PC-3 (cell line): ENCODE results near the gene BPIFB1. TPM values are rescaled to one million over a fixed set of nuclear protein-coding genes. Genes with fewer than 3 reads are reported as not detected.

Experiments used
- ATAC-seq: fragments of 200-7000 bp; cut with Tn5 transposase; 2 replicates; pipeline ENCODE4 v1.9.1; 2020; ENCODE audit warnings: mild to moderate bottlenecking, moderate library complexity
- BruUV-seq: library from RNA; stranded (reverse); fragments of 400-500 nt; replicated peaks from 2 replicates; lab custom pipeline; 2021; lab: Mats Ljungman, UMichigan
- CTCF ChIA-PET: fragments of 300-600 bp; sonication (Branson Sonifier 250); formaldehyde crosslinking; loops from one replicate; lab custom pipeline; 2022; ENCODE audit warnings: antibody characterized with exemption; lab: Charles Lee
- POLR2A ChIA-PET: fragments of 300-600 bp; sonication (Branson Sonifier 250); formaldehyde crosslinking; loops from one replicate; lab custom pipeline; 2022; ENCODE audit warnings: antibody characterized with exemption; ENCODE audit not compliant: unreplicated experiment; lab: Charles Lee
- DNase-seq: peaks from one replicate; pipeline ENCODE4 v3.0.0-alpha.2; 2015
- H2AFZ ChIP-seq: fragments of 300-600 bp; sonication (generic); 2 replicates; pipeline ENCODE4 v1.6.0; 2016; ENCODE audit warnings: antibody characterized with exemption, low read length
- H3F3A ChIP-seq: fragments of 300-600 bp; sonication (generic); one replicate; pipeline ENCODE4 v1.6.0; 2017; ENCODE audit warnings: antibody characterized with exemption, low read length, control low read depth, mild to moderate bottlenecking; ENCODE audit not compliant: unreplicated experiment
- H3K27ac ChIP-seq: fragments of 300-600 bp; sonication (generic); 2 replicates; pipeline ENCODE4 v1.5.1; 2016; ENCODE audit warnings: mild to moderate bottlenecking, low read length
- H3K27me3 ChIP-seq: fragments of 300-600 bp; sonication (generic); 2 replicates; pipeline ENCODE4 v1.6.1; 2016; ENCODE audit warnings: low read length, mixed read lengths
- H3K36me3 ChIP-seq: fragments of 300-600 bp; sonication (generic); 2 replicates; pipeline ENCODE4 v1.6.1; 2016; ENCODE audit warnings: low read depth, mixed run types, low read length, mixed read lengths
- H3K4me1 ChIP-seq: fragments of 300-600 bp; sonication (generic); 2 replicates; pipeline ENCODE4 v1.5.1; 2016; ENCODE audit warnings: low read length; ENCODE audit not compliant: insufficient read depth
- H3K4me2 ChIP-seq: fragments of 300-600 bp; sonication (generic); 2 replicates; pipeline ENCODE4 v1.6.0; 2016; ENCODE audit warnings: low read length
- H3K4me3 ChIP-seq: fragments of 300-600 bp; sonication (generic); 2 replicates; pipeline ENCODE4 v1.5.1; 2016; ENCODE audit warnings: mild to moderate bottlenecking, low read length, mixed read lengths
- H3K79me2 ChIP-seq: fragments of 300-600 bp; sonication (generic); 2 replicates; pipeline ENCODE4 v1.6.1; 2017; ENCODE audit warnings: low read length, mixed read lengths
- H3K9ac ChIP-seq: fragments of 300-600 bp; sonication (generic); 2 replicates; pipeline ENCODE4 v1.6.0; 2016; ENCODE audit warnings: mild to moderate bottlenecking, low read length
- H3K9me2 ChIP-seq: fragments of 300-600 bp; sonication (generic); replicated peaks from 2 replicates; pipeline ENCODE4 v1.6.1; 2016; ENCODE audit warnings: mixed run types, low read length, mixed read lengths
- H3K9me3 ChIP-seq: fragments of 300-600 bp; sonication (generic); 2 replicates; pipeline ENCODE4 v1.6.1; 2016; ENCODE audit warnings: low read length, mixed read lengths
- H4K20me1 ChIP-seq: fragments of 300-600 bp; sonication (generic); 2 replicates; pipeline ENCODE4 v1.6.1; 2016; ENCODE audit warnings: low read length, mixed read lengths
- CTCF ChIP-seq: fragments of 300-600 bp; sonication (generic); conservative IDR thresholded peaks from 2 replicates; pipeline ENCODE4 v1.5.1; 2017; ENCODE audit warnings: antibody characterized with exemption, low read depth, mild to moderate bottlenecking, low read length
- EZH2 ChIP-seq: fragments of 300-600 bp; sonication (generic); IDR thresholded peaks from one replicate; pipeline ENCODE4 v1.6.1; 2017; ENCODE audit warnings: antibody characterized with exemption, mild to moderate bottlenecking, low read length; ENCODE audit not compliant: unreplicated experiment
- EZH2phosphoT487 ChIP-seq: fragments of 300-600 bp; sonication (generic); IDR thresholded peaks from 2 replicates; pipeline ENCODE4 v1.6.1; 2018; ENCODE audit warnings: mild to moderate bottlenecking, antibody characterized with exemption, low read length, borderline replicate concordance
- intact Hi-C: fragments of 100-400 bp; cut with micrococcal nuclease; formaldehyde crosslinking; loops from 2 replicates; pipeline ENCODE4 v1.9.0; 2023
- total RNA-seq: library from RNA; depleted of rRNA; stranded (reverse); fragments of >200 nt; gene quantifications from 2 replicates; pipeline ENCODE4 v1.2.3, GENCODE V29; 2014

BPIFB1 gene
- total RNA-seq, 1 experiment from 2014 or later = not detected

- BruUV-seq = no TSS peak
- Histone ChIP-seq H3K27me3 (peaks cover 52% of the 10 kb centered on the region), H3K4me2 (no peak overlapping the region), H3F3A (no peaks in the 10 kb centered on the region), H3K36me3 (no peaks in the 10 kb centered on the region), H3K9me3 (no peaks in the 10 kb centered on the region), H3K9ac (no peak overlapping the region; the same call in 1 of the 2 replicates), H3K9me2 (no peaks in the 10 kb centered on the region), H3K79me2 (no peaks in the 10 kb centered on the region), H3K27ac (peak overlapping the region; percentile 11; the same call in 1 of the 2 replicates), H4K20me1 (no peaks in the 10 kb centered on the region), H3K4me3 (no peak overlapping the region), H3K4me1 (peaks cover under 1% of the 10 kb centered on the region; the same call in 1 of the 2 replicates), H2AFZ (no peak overlapping the region)
- CTCF ChIA-PET = no interaction called here
- intact Hi-C loops = no loop called here
- DNase-seq = peak; percentile 26
- POLR2A ChIA-PET = interaction anchor here (0.6 kb wide), 1 partner anchor 687 kb away, joined by 3 read pairs; no protein-coding TSS in a partner anchor
- TF ChIP-seq EZH2 (no peak), EZH2phosphoT487 (no peak), CTCF (no peak)
- ATAC-seq = no peak; the same call in 1 of the 2 replicates
Measured at GRCh38 chr20:33277471-33278441, 5.3 kb upstream of the BPIFB1 start.

- Histone ChIP-seq H3K4me2 (no peak overlapping the region), H3K9me2 (no peaks in the 10 kb centered on the region)
- CTCF ChIA-PET = no interaction called here
Measured at GRCh38 chr20:33278700-33279099, 4.3 kb upstream of the BPIFB1 start.

More at GRCh38 chr20:33278700-33279099, 4.3 kb upstream of the BPIFB1 start:
- no peak overlapping the region for H3K4me3 ChIP-seq
- DNase-seq (no peak), ATAC-seq (no peak)
- no peaks in the 10 kb centered on the region for H3K79me2 ChIP-seq
- H4K20me1 ChIP-seq = no peaks in the 10 kb centered on the region
- no peak overlapping the region for H3K27ac ChIP-seq
- BruUV-seq = no TSS peak
- H3F3A ChIP-seq = no peaks in the 10 kb centered on the region
- H3K27me3 ChIP-seq = peaks cover 42% of the 10 kb centered on the region
- no peaks in the 10 kb centered on the region for H3K9me3 ChIP-seq
- no peaks in the 10 kb centered on the region for H3K36me3 ChIP-seq
- POLR2A ChIA-PET = no interaction called here
- H2AFZ ChIP-seq = no peak overlapping the region
- intact Hi-C loops = no loop called here
- no peak overlapping the region for H3K9ac ChIP-seq
- TF ChIP-seq EZH2phosphoT487 (no peak), EZH2 (no peak), CTCF (no peak)
- H3K4me1 ChIP-seq = peaks cover 6% of the 10 kb centered on the region; the same call in 1 of the 2 replicates
